H1 (cell line): Measurements from ENCODE around the gene CTIF. TPM values are rescaled to one million over a fixed set of nuclear protein-coding genes. Genes with fewer than 3 reads are reported as not detected.

ENCODE experiments used
- CTCF ChIA-PET: fragments of 300-600 bp; sonication (Branson Sonifier 250); formaldehyde crosslinking; loops from one replicate; lab custom pipeline; 2021; ENCODE audit not compliant: partially characterized antibody; lab: Charles Lee
- POLR2A ChIA-PET: fragments of 300-600 bp; sonication (Branson Sonifier 250); formaldehyde crosslinking; loops from one replicate; lab custom pipeline; 2021; ENCODE audit warnings: inconsistent platforms; ENCODE audit not compliant: partially characterized antibody; lab: Charles Lee
- DNase-seq, 2 experiments: peaks; one replicate each; pipeline versions ENCODE4 v3.0.0 to v3.0.0-alpha.2; 2010 to 2022; ENCODE audit warnings: low spot score in 2 of 2, low read depth in 1 of 2, mixed read lengths in 1 of 2
- FAIRE-seq: peaks from 2 replicates; lab custom pipeline; 2011; peaks lifted over from hg19 to GRCh38; lab: Jason Lieb, UNC
- H2AFZ ChIP-seq: 2 replicates; pipeline ENCODE4 v1.8.1; 2012; ENCODE audit warnings: low read length, inconsistent platforms
- H2AK5ac ChIP-seq: 2 replicates; pipeline ENCODE4 v1.6.1; 2013; ENCODE audit warnings: low read depth, low read length
- H2BK120ac ChIP-seq: replicated peaks from 2 replicates; pipeline ENCODE3; 2013; ENCODE audit warnings: low read depth, low read length, inconsistent platforms
- H2BK12ac ChIP-seq: 2 replicates; pipeline ENCODE4 v1.6.1; 2013; ENCODE audit warnings: low read depth, low read length
- H2BK15ac ChIP-seq: 2 replicates; pipeline ENCODE4 v1.6.1; 2013; ENCODE audit warnings: low read length
- H2BK20ac ChIP-seq: 2 replicates; pipeline ENCODE4 v1.6.1; 2013; ENCODE audit warnings: low read length
- H2BK5ac ChIP-seq: 2 replicates; pipeline ENCODE4 v1.6.1; 2013; ENCODE audit warnings: low read depth, low read length
- H3K14ac ChIP-seq: 2 replicates; pipeline ENCODE4 v1.6.1; 2013; ENCODE audit warnings: inconsistent platforms; ENCODE audit not compliant: insufficient read length
- H3K18ac ChIP-seq: 2 replicates; pipeline ENCODE4 v1.6.1; 2013; ENCODE audit warnings: low read length; ENCODE audit errors: extremely low read depth
- H3K23ac ChIP-seq: 2 replicates; pipeline ENCODE4 v1.6.1; 2013; ENCODE audit warnings: inconsistent platforms; ENCODE audit not compliant: insufficient read length
- H3K23me2 ChIP-seq: 2 replicates; pipeline ENCODE4 v1.6.1; 2013; ENCODE audit warnings: low read depth, low read length
- H3K27ac ChIP-seq: 2 replicates; pipeline ENCODE4 v1.6.1; 2011; ENCODE audit warnings: low read depth, low read length, inconsistent platforms
- H3K27me3 ChIP-seq, 4 experiments: replicated peaks in 1 of 4; 1 replicate in 1 of 4; 2 replicates in 3 of 4; pipeline versions ENCODE4 v1.6.1 to v1.8.1; 2011 to 2013; ENCODE audit warnings: low read length in 3 of 4, mild to moderate bottlenecking in 3 of 4, inconsistent platforms in 2 of 4, mixed read lengths in 2 of 4, moderate library complexity in 1 of 4; ENCODE audit not compliant: control insufficient read depth in 3 of 4, insufficient read depth in 3 of 4; ENCODE audit errors: extremely low read depth in 1 of 4
- H3K36me3 ChIP-seq, 4 experiments: 2 replicates each; pipeline versions ENCODE4 v1.6.1 to v1.8.1; 2011 to 2013; ENCODE audit warnings: mild to moderate bottlenecking in 4 of 4, low read length in 3 of 4, moderate library complexity in 2 of 4, control low read depth in 1 of 4, inconsistent platforms in 1 of 4; ENCODE audit not compliant: insufficient read depth in 4 of 4, control insufficient read depth in 2 of 4
- H3K4ac ChIP-seq: replicated peaks from 2 replicates; pipeline ENCODE3; 2013; ENCODE audit warnings: low read length, low read depth, mixed read lengths, inconsistent platforms; ENCODE audit not compliant: insufficient read length
- H3K4me1 ChIP-seq, 4 experiments: replicated peaks in 1 of 4; 1 replicate in 1 of 4; 2 replicates in 3 of 4; pipeline versions ENCODE4 v1.6.1 to v1.8.1; 2011 to 2013; ENCODE audit warnings: low read length in 3 of 4, inconsistent platforms in 2 of 4, mixed read lengths in 1 of 4; ENCODE audit not compliant: insufficient read depth in 4 of 4, control insufficient read depth in 3 of 4
- H3K4me2 ChIP-seq, 2 experiments: 2 replicates each; pipeline versions ENCODE4 v1.6.1 to v1.8.1; 2011 to 2013; ENCODE audit warnings: low read depth in 2 of 2, low read length in 2 of 2, control low read depth in 1 of 2, inconsistent platforms in 1 of 2, mild to moderate bottlenecking in 1 of 2; ENCODE audit not compliant: insufficient read depth in 1 of 2
- H3K4me3 ChIP-seq, 4 experiments: fragments of 200-600, 300-600 bp in 1 of 4; sonication (generic), shearing (Covaris generic), sonication (Bioruptor Twin) in 1 of 4; 2 replicates each; pipeline versions ENCODE4 v1.5.1 to v1.8.1; 2011 to 2016; ENCODE audit warnings: low read length in 4 of 4, low read depth in 3 of 4, control low read depth in 2 of 4, inconsistent platforms in 2 of 4, mild to moderate bottlenecking in 2 of 4, mixed read lengths in 1 of 4, moderate library complexity in 1 of 4; ENCODE audit not compliant: insufficient read depth in 2 of 4; ENCODE audit errors: extremely low read depth in 1 of 4
- H3K56ac ChIP-seq: replicated peaks from 2 replicates; pipeline ENCODE3; 2013; ENCODE audit warnings: low read depth, mild to moderate bottlenecking, mixed read lengths, low read length, inconsistent platforms; ENCODE audit not compliant: insufficient read length
- H3K79me1 ChIP-seq: 2 replicates; pipeline ENCODE4 v1.6.1; 2013; ENCODE audit warnings: low read depth, low read length, control low read depth
- H3K79me2 ChIP-seq, 2 experiments: 2 replicates each; pipeline versions ENCODE4 v1.6.1 to v1.8.1; 2012 to 2013; ENCODE audit warnings: low read length in 2 of 2, mild to moderate bottlenecking in 2 of 2, inconsistent platforms in 1 of 2; ENCODE audit not compliant: insufficient read depth in 2 of 2, control insufficient read depth in 1 of 2
- H3K9ac ChIP-seq, 4 experiments: replicated peaks in 1 of 4; 1 replicate in 1 of 4; 2 replicates in 3 of 4; pipeline versions ENCODE4 v1.6.1 to v1.8.1; 2011 to 2013; ENCODE audit warnings: low read depth in 3 of 4, low read length in 3 of 4, control low read depth in 2 of 4, mild to moderate bottlenecking in 2 of 4, moderate library complexity in 2 of 4, inconsistent platforms in 1 of 4; ENCODE audit errors: extremely low read depth in 1 of 4
- H3K9me3 ChIP-seq, 2 experiments: 2 replicates each; pipeline versions ENCODE4 v1.6.1 to v1.8.1; 2012 to 2013; ENCODE audit warnings: mild to moderate bottlenecking in 2 of 2, moderate library complexity in 2 of 2, control low read depth in 1 of 2, inconsistent platforms in 1 of 2, low read depth in 1 of 2, low read length in 1 of 2, mixed read lengths in 1 of 2; ENCODE audit not compliant: insufficient read depth in 2 of 2
- H4K20me1 ChIP-seq, 2 experiments: replicated peaks in 1 of 2; 2 replicates each; pipeline versions ENCODE3 to v1.8.1; 2011 to 2013; ENCODE audit warnings: inconsistent platforms in 2 of 2, low read length in 2 of 2, mild to moderate bottlenecking in 1 of 2; ENCODE audit not compliant: insufficient read depth in 2 of 2, control insufficient read depth in 1 of 2
- H4K5ac ChIP-seq: 2 replicates; pipeline ENCODE4 v1.6.1; 2013; ENCODE audit warnings: low read length, low read depth, mixed read lengths, inconsistent platforms; ENCODE audit not compliant: insufficient read length
- H4K8ac ChIP-seq: 2 replicates; pipeline ENCODE4 v1.8.0; 2013; ENCODE audit warnings: mild to moderate bottlenecking, moderate library complexity, low read length, inconsistent platforms; ENCODE audit not compliant: insufficient read depth; ENCODE audit errors: extremely low read depth
- H4K91ac ChIP-seq: replicated peaks from 2 replicates; pipeline ENCODE3; 2013; ENCODE audit warnings: low read length, mixed read lengths, inconsistent platforms; ENCODE audit not compliant: insufficient read length
- CREB1 ChIP-seq: IDR thresholded peaks from 2 replicates; pipeline ENCODE4 v1.6.1; 2012; ENCODE audit warnings: inconsistent platforms
- CTCF ChIP-seq, 3 experiments: IDR thresholded peaks; 1 replicate in 2 of 3; 2 replicates in 1 of 3; pipeline versions ENCODE4 v1.5.1 to v1.6.1; 2011; ENCODE audit warnings: low read length in 3 of 3, mild to moderate bottlenecking in 3 of 3, inconsistent platforms in 2 of 3, low read depth in 1 of 3, moderate library complexity in 1 of 3; ENCODE audit not compliant: insufficient read depth in 1 of 3; ENCODE audit errors: control extremely low read depth in 1 of 3
- EZH2 ChIP-seq: fragments of 200-600 bp; sonication (generic); IDR thresholded peaks from 2 replicates; pipeline ENCODE4 v1.7.1; 2012; ENCODE audit warnings: low read depth, mild to moderate bottlenecking, moderate library complexity, low read length, inconsistent platforms; ENCODE audit not compliant: severe bottlenecking
- POLR2AphosphoS5 ChIP-seq: IDR thresholded peaks from 2 replicates; pipeline ENCODE4 v1.6.1; 2011; ENCODE audit warnings: low read depth, low read length
- RBBP5 ChIP-seq: IDR thresholded peaks from 2 replicates; pipeline ENCODE4 v1.7.1; 2012; ENCODE audit warnings: low read depth, mild to moderate bottlenecking, inconsistent platforms, low read length, moderate library complexity, borderline replicate concordance
- RNF2 ChIP-seq: fragments of 200-900, 300-1000 bp; sonication (generic); IDR thresholded peaks from 2 replicates; pipeline ENCODE4 v1.7.1; 2016; ENCODE audit warnings: borderline replicate concordance, low read depth, mild to moderate bottlenecking, antibody characterized with exemption, low read length; ENCODE audit not compliant: poor library complexity, severe bottlenecking; ENCODE audit errors: missing control alignments
- SIN3A ChIP-seq, 2 experiments: IDR thresholded peaks in 1 of 2; conservative IDR thresholded peaks in 1 of 2; 2 replicates each; pipeline ENCODE4 v1.6.1; 2011 to 2012; ENCODE audit warnings: low read length in 2 of 2, improper control_type of control experiment in 1 of 2, low read depth in 1 of 2, mild to moderate bottlenecking in 1 of 2
- SIX5 ChIP-seq: IDR thresholded peaks from 2 replicates; pipeline ENCODE4 v1.6.1; 2011; ENCODE audit warnings: mild to moderate bottlenecking, low read depth, low read length
- YY1 ChIP-seq: IDR thresholded peaks from 2 replicates; pipeline ENCODE4 v1.6.1; 2011; ENCODE audit warnings: low read depth, mild to moderate bottlenecking, low read length
- ZNF274 ChIP-seq: IDR thresholded peaks from 2 replicates; pipeline ENCODE4 v1.7.0; 2012; ENCODE audit warnings: low read length, borderline replicate concordance; ENCODE audit errors: extremely low read depth
- WGBS, 2 experiments: shearing (Covaris generic) in 1 of 2; methylation state at CpG; one replicate each; pipeline versions ENCODE4 v1.1.6 to v1.1.7; 2013 to 2015; ENCODE audit warnings: low lambda C conversion rate in 2 of 2, mixed read lengths in 2 of 2, inconsistent platforms in 1 of 2, low coverage in 1 of 2, missing lambda C conversion rate in 1 of 2; ENCODE audit not compliant: insufficient replicate concordance in 2 of 2, insufficient coverage in 1 of 2, insufficient read length in 1 of 2; ENCODE audit errors: extremely low coverage in 1 of 2, missing lambda C conversion rate in 1 of 2; 5-methylcytosine and 5-hydroxymethylcytosine counted together
- polyA plus RNA-seq, 7 experiments: library from polyadenylated mRNA; depleted of rRNA in 3 of 7; stranded (reverse) in 5 of 7; unstranded in 2 of 7; fragments of >200 nt in 5 of 7; fragments of 200-250 nt in 2 of 7; gene quantifications; 1 replicate in 5 of 7; 2 replicates in 1 of 7; 4 replicates in 1 of 7; pipeline versions ENCODE4 v1.2.1 to v1.2.3, GENCODE V29; 2011 to 2013; ENCODE audit warnings: missing spikeins in 2 of 7, mixed read lengths in 2 of 7
- total RNA-seq: library from RNA; stranded (reverse); fragmentation: NEBNext Ultra II Directional; extraction: Animal tissue kit (Norgen Biotek cat#: 25700); gene quantifications from 2 replicates; pipeline ENCODE4 v1.2.1, GENCODE V29; 2021

The CTIF gene
- total and polyA plus RNA-seq, 2 of the 8 experiments (the other 6 are each of a cell fraction or from before 2014, with no cell fraction given), result 9.0 to 17.8 TPM

GRCh38 chr18:48877941-48878340 lies 339.1 kb downstream of the CTIF start:
- H3K4me1 ChIP-seq, result peaks cover 0 to 13% (median 10%) of the 10 kb centered on the region in 4 experiments; a peak in 6 of 7 replicates
- no peak overlapping the region for H2BK12ac ChIP-seq
- no peak overlapping the region for H4K8ac ChIP-seq
- DNase-seq (no peak), FAIRE-seq (no peak)
- no peak overlapping the region for H3K27ac ChIP-seq
- H3K4me3 ChIP-seq, result no peak overlapping the region
- no peak overlapping the region for H2BK15ac ChIP-seq
- H3K79me1 ChIP-seq, result no peaks in the 10 kb centered on the region
- H3K36me3 ChIP-seq, result no peaks in the 10 kb centered on the region
- H3K27me3 ChIP-seq, result 0 out of 7 replicates have a peak, but pooled peaks cover 0 to 4% (median 0%) of the 10 kb centered on the region in 4 experiments
- no peak overlapping the region for H3K4ac ChIP-seq
- no peaks in the 10 kb centered on the region for H4K20me1 ChIP-seq
- no peaks in the 10 kb centered on the region for H3K79me2 ChIP-seq
- H3K14ac ChIP-seq, result no peak overlapping the region
- H3K18ac ChIP-seq, result no peak overlapping the region
- H2AFZ ChIP-seq, result no peak overlapping the region
- no peak overlapping the region for H4K5ac ChIP-seq
- no peak overlapping the region for H3K23ac ChIP-seq
- H3K4me2 ChIP-seq, result no peak overlapping the region
- no peak overlapping the region for H4K91ac ChIP-seq
- no peaks in the 10 kb centered on the region for H3K9me3 ChIP-seq
- H2BK120ac ChIP-seq, result no peak overlapping the region
- no peak overlapping the region for H2BK5ac ChIP-seq
- no peak overlapping the region for H3K9ac ChIP-seq
- no peak overlapping the region for H3K56ac ChIP-seq
- 83% methylated on average over 3 of the region's 3 CpGs; no CpG with 5 or more reads in 1 of the 2 experiments for WGBS, 2 experiments
- CTCF ChIA-PET, result interaction anchor here (1.0 to 2.9 kb wide), 5 partner anchors 18 to 167 kb away, joined by 4 to 24 read pairs (median 5); no protein-coding TSS in a partner anchor
- POLR2A ChIA-PET, result interaction anchor here (2.3 kb wide), 1 partner anchor 18 kb away, joined by 6 read pairs; no protein-coding TSS in a partner anchor
- no peak overlapping the region for H2AK5ac ChIP-seq
- H2BK20ac ChIP-seq, result no peak overlapping the region; the same call in 1 of the 2 replicates
- no peaks in the 10 kb centered on the region for H3K23me2 ChIP-seq
- TF ChIP-seq CTCF (IDR thresholded peaks at IDR 0.05; ENCODE audit: control extremely low read depth in 1 of 3, insufficient read depth in 1 of 3, low read depth in 1 of 3, low read length in 3 of 3), result no peak
- TF ChIP-seq SIX5, result no peak
- no peak for TF ChIP-seq RNF2
- TF ChIP-seq YY1, result no peak
- no peak for TF ChIP-seq SIN3A (conservative IDR thresholded peaks at IDR 0.05 in 1 of 2, IDR thresholded peaks at IDR 0.05 in 1 of 2; ENCODE audit: low read depth in 1 of 2, low read length in 2 of 2)
- TF ChIP-seq ZNF274, result no peak
- TF ChIP-seq CREB1, result no peak
- TF ChIP-seq EZH2, result no peak
- TF ChIP-seq RBBP5, result no peak
- no peak for TF ChIP-seq POLR2AphosphoS5
